ENCODE results near the gene DGKQ. TPM values are rescaled to one million over a fixed set of nuclear protein-coding genes. Genes with fewer than 3 reads are reported as not detected.

The DGKQ gene
- total and polyA plus RNA-seq, 9 of the 15 experiments (the other 6 are each of a cell fraction or from before 2014, with no cell fraction given) = 0.17 to 22.0 (median 5.6) TPM

- peak in 1 of 4 experiments; percentile 45 for DNase-seq (ENCODE audit: extremely low read depth in 1 of 4, low spot score in 3 of 4)
- Histone ChIP-seq H3K36me3 (ENCODE audit: control insufficient read depth, insufficient read depth, low read length) (peaks cover 16% of the 10 kb centered on the region; the same call in 1 of the 3 replicates), H3K4me2 (ENCODE audit: insufficient read depth, low read length) (peak overlapping the region; percentile 77), H4K20me1 (replicated peaks; ENCODE audit: control insufficient read depth, insufficient read depth, low read length) (no peaks in the 10 kb centered on the region), H3K27me3 (ENCODE audit: control insufficient read depth in 2 of 2, insufficient read depth in 2 of 2, low read length in 2 of 2) (no peaks in the 10 kb centered on the region), H3K9ac (ENCODE audit: insufficient read depth in 1 of 2, low read depth in 2 of 2, low read length in 2 of 2) (peak overlapping the region; percentile 78 to 94), H3K9me3 (replicated peaks; ENCODE audit: control insufficient read depth, insufficient read depth, low read depth, low read length) (no peaks in the 10 kb centered on the region), H3K27ac (ENCODE audit: extremely low read depth, low read depth, low read length) (peak overlapping the region; percentile 81), H3K4me3 (no peak overlapping the region), H3K79me2 (ENCODE audit: control insufficient read depth, insufficient read depth, low read length) (peaks cover 23% of the 10 kb centered on the region; the same call in 2 of the 3 replicates), H2AFZ (ENCODE audit: low read depth, low read length) (peak overlapping the region; percentile 27; the same call in 1 of the 2 replicates), H3K4me1 (replicated peaks in 1 of 2; ENCODE audit: control insufficient read depth in 2 of 2, insufficient read depth in 2 of 2, low read length in 2 of 2) (peaks cover 41 to 85% of the 10 kb centered on the region in 2 experiments), H3K9me1 (ENCODE audit: control insufficient read depth, insufficient read depth, low read length) (no peaks in the 10 kb centered on the region)
- intact Hi-C loops (cut with micrococcal nuclease) (loop anchor here (10.0 kb wide), 1 partner anchor 49 kb away; no protein-coding TSS in a partner anchor), in situ Hi-C loops (cut with MboI) (no loop called here)
- no peak for ATAC-seq
- WGBS (ENCODE audit: insufficient coverage, low coverage, missing lambda C conversion rate) = 62% methylated on average over 19 of the region's 23 CpGs
- CTCF ChIA-PET (ENCODE audit: low intra/inter-chr PET ratio) = no interaction called here
- FAIRE-seq = no peak
- POLR2A ChIA-PET = interaction anchor here (0.7 to 1.2 kb wide), 2 partner anchors 8 to 10 kb away, joined by 3 to 5 read pairs; partner anchors contain the start of gene IDUA
- TSS peak; percentile 74 for BruUV-seq (replicated peaks)
- TF ChIP-seq HLTF (IDR thresholded peaks at IDR 0.05) (no peak), DNMT1 (IDR thresholded peaks at IDR 0.05) (no peak), TAL1 (IDR thresholded peaks at IDR 0.05) (no peak), ZBTB17 (CRISPR knock-in tag; IDR thresholded peaks at IDR 0.05) (peak; percentile 43; the same call in 1 of the 2 replicates), ZNF146 (CRISPR knock-in tag; IDR thresholded peaks at IDR 0.05; ENCODE audit: unreplicated experiment) (no peak), TEAD4 (IDR thresholded peaks at IDR 0.05; ENCODE audit: low read length) (0 out of 2 replicates have a peak, but pooled peaks have one; percentile 6), TEAD4 (CRISPR knock-in tag; IDR thresholded peaks at IDR 0.05; ENCODE audit: borderline replicate concordance) (no peak), PCBP1 (IDR thresholded peaks at IDR 0.05; ENCODE audit: low read depth, low read length, poor library complexity, severe bottlenecking) (no peak), PML (IDR thresholded peaks at IDR 0.05; ENCODE audit: low read length) (peak; percentile 41; the same call in 1 of the 2 replicates), RCOR1 (IDR thresholded peaks at IDR 0.05; ENCODE audit: borderline replicate concordance in 1 of 2, low read depth in 2 of 2, low read length in 2 of 2) (no peak), ZNF324 (CRISPR knock-in tag; IDR thresholded peaks at IDR 0.05) (no peak), ZFP30 (CRISPR knock-in tag; IDR thresholded peaks at IDR 0.05; ENCODE audit: borderline replicate concordance) (no peak), SMARCC2 (IDR thresholded peaks at IDR 0.05; ENCODE audit: low read depth) (no peak), MAFK (IDR thresholded peaks at IDR 0.05; ENCODE audit: low read length) (no peak), CBX1 (IDR thresholded peaks at IDR 0.05; ENCODE audit: low read depth) (no peak), POLR2AphosphoS5 (IDR thresholded peaks at IDR 0.05; ENCODE audit: control insufficient read depth, insufficient read depth, low read depth, low read length) (0 out of 2 replicates have a peak, but pooled peaks have one; percentile 5)
- TF ChIP-seq, protein P1, sequence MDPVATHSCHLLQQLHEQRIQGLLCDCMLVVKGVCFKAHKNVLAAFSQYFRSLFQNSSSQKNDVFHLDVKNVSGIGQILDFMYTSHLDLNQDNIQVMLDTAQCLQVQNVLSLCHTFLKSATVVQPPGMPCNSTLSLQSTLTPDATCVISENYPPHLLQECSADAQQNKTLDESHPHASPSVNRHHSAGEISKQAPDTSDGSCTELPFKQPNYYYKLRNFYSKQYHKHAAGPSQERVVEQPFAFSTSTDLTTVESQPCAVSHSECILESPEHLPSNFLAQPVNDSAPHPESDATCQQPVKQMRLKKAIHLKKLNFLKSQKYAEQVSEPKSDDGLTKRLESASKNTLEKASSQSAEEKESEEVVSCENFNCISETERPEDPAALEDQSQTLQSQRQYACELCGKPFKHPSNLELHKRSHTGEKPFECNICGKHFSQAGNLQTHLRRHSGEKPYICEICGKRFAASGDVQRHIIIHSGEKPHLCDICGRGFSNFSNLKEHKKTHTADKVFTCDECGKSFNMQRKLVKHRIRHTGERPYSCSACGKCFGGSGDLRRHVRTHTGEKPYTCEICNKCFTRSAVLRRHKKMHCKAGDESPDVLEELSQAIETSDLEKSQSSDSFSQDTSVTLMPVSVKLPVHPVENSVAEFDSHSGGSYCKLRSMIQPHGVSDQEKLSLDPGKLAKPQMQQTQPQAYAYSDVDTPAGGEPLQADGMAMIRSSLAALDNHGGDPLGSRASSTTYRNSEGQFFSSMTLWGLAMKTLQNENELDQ (CRISPR knock-in tag; IDR thresholded peaks at IDR 0.05; ENCODE audit: borderline replicate concordance) = no peak
- TF ChIP-seq, protein P2, sequence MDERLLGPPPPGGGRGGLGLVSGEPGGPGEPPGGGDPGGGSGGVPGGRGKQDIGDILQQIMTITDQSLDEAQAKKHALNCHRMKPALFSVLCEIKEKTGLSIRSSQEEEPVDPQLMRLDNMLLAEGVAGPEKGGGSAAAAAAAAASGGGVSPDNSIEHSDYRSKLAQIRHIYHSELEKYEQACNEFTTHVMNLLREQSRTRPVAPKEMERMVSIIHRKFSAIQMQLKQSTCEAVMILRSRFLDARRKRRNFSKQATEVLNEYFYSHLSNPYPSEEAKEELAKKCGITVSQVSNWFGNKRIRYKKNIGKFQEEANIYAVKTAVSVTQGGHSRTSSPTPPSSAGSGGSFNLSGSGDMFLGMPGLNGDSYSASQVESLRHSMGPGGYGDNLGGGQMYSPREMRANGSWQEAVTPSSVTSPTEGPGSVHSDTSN (CRISPR knock-in tag; IDR thresholded peaks at IDR 0.05; ENCODE audit: low read depth) = no peak
- TF ChIP-seq, protein P2 (tag; conservative IDR thresholded peaks at IDR 0.05; ENCODE audit: low read depth) = no peak
These were observed 22.1 kb upstream of the DGKQ start for GRCh38 chr4:995311-996026.
